Keratinocyte (primary cell): ENCODE measurements around the gene SRR.

ENCODE experiments used
- CTCF ChIP-seq, 3 experiments: IDR thresholded peaks in 1 of 3; conservative IDR thresholded peaks in 1 of 3; optimal IDR thresholded peaks in 1 of 3; 2 replicates in 2 of 3; 3 replicates in 1 of 3; pipeline versions ENCODE3 to v1.5.1; 2011; ENCODE audit warnings: low read length in 3 of 3, mild to moderate bottlenecking in 3 of 3, moderate library complexity in 2 of 3, control low read depth in 1 of 3, inconsistent platforms in 1 of 3; ENCODE audit not compliant: insufficient read depth in 2 of 3; ENCODE audit errors: extremely low read depth in 1 of 3
- EZH2 ChIP-seq: IDR thresholded peaks from one replicate; pipeline ENCODE4 v1.6.1; 2012; ENCODE audit warnings: inconsistent platforms, mild to moderate bottlenecking, low read length, moderate library complexity

- TF ChIP-seq EZH2 (no peak), CTCF (optimal IDR thresholded peaks at IDR 0.05 in 1 of 3, IDR thresholded peaks at IDR 0.05 in 1 of 3, conservative IDR thresholded peaks at IDR 0.05 in 1 of 3; ENCODE audit: extremely low read depth in 1 of 3, insufficient read depth in 2 of 3, low read length in 3 of 3) (no peak)
Observed at GRCh38 chr17:2274414-2274813, 29.3 kb upstream of the SRR start.
